Stomach (tissue), 4 donors: Measurements from ENCODE around the gene ARL5C.
A peak's percentile ranks its signal among the peaks of the same experiment; 100 is the strongest.

Experiments used
- EP300 ChIP-seq: sonication (generic); formaldehyde crosslinking; IDR thresholded peaks from one replicate; pipeline ENCODE4 v1.6.1; 2017; ENCODE audit warnings: antibody characterized with exemption
- POLR2A ChIP-seq, 4 donors: fragments of 450-650 bp; IDR thresholded peaks; one replicate each; pipeline ENCODE4 v1.6.1; 2016; ENCODE audit warnings: antibody characterized with exemption in 4 of 4, control low read depth in 2 of 4, mild to moderate bottlenecking in 1 of 4, moderate library complexity in 1 of 4
- POLR2AphosphoS5 ChIP-seq, 3 donors: sonication (generic); formaldehyde crosslinking; IDR thresholded peaks; one replicate each; pipeline ENCODE4 v1.6.1; 2016; ENCODE audit warnings: antibody characterized with exemption in 3 of 3
- TF ChIP-seq, protein P1 (sequence below), 7 experiments: fragments of 450-650 bp in 4 of 7; fragments of 200-600 bp in 3 of 7; sonication (generic) in 3 of 7; IDR thresholded peaks; one replicate each; pipeline ENCODE4 v1.5.1; 2016 to 2019; ENCODE audit warnings: antibody characterized with exemption in 7 of 7, control low read depth in 2 of 7, mild to moderate bottlenecking in 1 of 7

DNA sequence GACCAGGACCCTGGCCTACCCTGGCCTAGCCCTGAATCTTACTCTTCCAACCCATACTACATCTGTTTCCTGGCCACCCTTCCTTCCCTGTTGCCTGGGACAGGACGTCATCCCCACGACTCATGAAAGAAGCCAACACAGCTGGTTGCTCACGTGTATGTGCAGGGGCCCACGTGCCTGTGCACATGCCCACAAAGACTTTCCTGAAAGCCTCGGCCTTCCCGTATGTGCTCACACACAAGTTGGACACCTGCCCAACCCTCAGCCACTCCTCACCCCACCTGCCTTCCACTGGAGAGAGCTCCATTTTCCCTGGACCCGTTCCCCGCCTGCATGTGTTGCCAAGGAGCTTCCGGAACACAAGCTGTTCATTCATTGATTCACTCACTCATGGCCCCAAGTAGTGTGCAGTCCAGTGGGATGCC lies 21.5 kb downstream of the ARL5C start:
- TF ChIP-seq, protein P1, sequence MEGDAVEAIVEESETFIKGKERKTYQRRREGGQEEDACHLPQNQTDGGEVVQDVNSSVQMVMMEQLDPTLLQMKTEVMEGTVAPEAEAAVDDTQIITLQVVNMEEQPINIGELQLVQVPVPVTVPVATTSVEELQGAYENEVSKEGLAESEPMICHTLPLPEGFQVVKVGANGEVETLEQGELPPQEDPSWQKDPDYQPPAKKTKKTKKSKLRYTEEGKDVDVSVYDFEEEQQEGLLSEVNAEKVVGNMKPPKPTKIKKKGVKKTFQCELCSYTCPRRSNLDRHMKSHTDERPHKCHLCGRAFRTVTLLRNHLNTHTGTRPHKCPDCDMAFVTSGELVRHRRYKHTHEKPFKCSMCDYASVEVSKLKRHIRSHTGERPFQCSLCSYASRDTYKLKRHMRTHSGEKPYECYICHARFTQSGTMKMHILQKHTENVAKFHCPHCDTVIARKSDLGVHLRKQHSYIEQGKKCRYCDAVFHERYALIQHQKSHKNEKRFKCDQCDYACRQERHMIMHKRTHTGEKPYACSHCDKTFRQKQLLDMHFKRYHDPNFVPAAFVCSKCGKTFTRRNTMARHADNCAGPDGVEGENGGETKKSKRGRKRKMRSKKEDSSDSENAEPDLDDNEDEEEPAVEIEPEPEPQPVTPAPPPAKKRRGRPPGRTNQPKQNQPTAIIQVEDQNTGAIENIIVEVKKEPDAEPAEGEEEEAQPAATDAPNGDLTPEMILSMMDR (IDR thresholded peaks at IDR 0.05) = no peak
- TF ChIP-seq POLR2AphosphoS5 (IDR thresholded peaks at IDR 0.05) (peak; percentile 27 to 74 (median 46)), EP300 (no peak), POLR2A (IDR thresholded peaks at IDR 0.05) (no peak)
